OCI-LY1 (cell line): Measurements from ENCODE around the gene HMOX1.

Experiments
- H2AFZ ChIP-seq: fragments of 200-600 bp; sonication (generic), shearing (Covaris generic); 2 replicates; pipeline ENCODE4 v1.6.0; 2014; ENCODE audit warnings: antibody characterized with exemption, mild to moderate bottlenecking, low read length
- H3F3A ChIP-seq: fragments of 200-600 bp; sonication (generic), shearing (Covaris generic); 2 replicates; pipeline ENCODE4 v1.6.0; 2014; ENCODE audit warnings: mild to moderate bottlenecking, antibody characterized with exemption, low read length, moderate library complexity; ENCODE audit not compliant: insufficient read depth
- H3K27ac ChIP-seq: fragments of 200-600 bp; sonication (generic); 2 replicates; pipeline ENCODE4 v1.5.1; 2014; ENCODE audit warnings: low read length, mixed run types, mild to moderate bottlenecking, low read depth; ENCODE audit not compliant: poor library complexity, severe bottlenecking
- H3K27me3 ChIP-seq: fragments of 200-600 bp; sonication (generic); 2 replicates; pipeline ENCODE4 v1.6.0; 2014; ENCODE audit warnings: antibody characterized with exemption, mild to moderate bottlenecking, low read length, moderate library complexity; ENCODE audit not compliant: insufficient read depth
- H3K36me3 ChIP-seq: fragments of 200-600 bp; sonication (generic); 2 replicates; pipeline ENCODE4 v1.6.1; 2014; ENCODE audit warnings: mild to moderate bottlenecking, antibody characterized with exemption, low read length, moderate library complexity, mixed read lengths; ENCODE audit not compliant: insufficient read depth
- H3K4me1 ChIP-seq: fragments of 200-600 bp; sonication (generic); 2 replicates; pipeline ENCODE4 v1.5.1; 2014; ENCODE audit warnings: mild to moderate bottlenecking, low read length, moderate library complexity; ENCODE audit not compliant: insufficient read depth, severe bottlenecking
- H3K4me2 ChIP-seq: fragments of 200-600 bp; sonication (generic), shearing (Covaris generic); 2 replicates; pipeline ENCODE4 v1.6.1; 2014; ENCODE audit warnings: low read length
- H3K4me3 ChIP-seq: fragments of 200-600 bp; sonication (generic); 2 replicates; pipeline ENCODE4 v1.5.1; 2014; ENCODE audit warnings: low read length, low read depth, mild to moderate bottlenecking, mixed read lengths; ENCODE audit not compliant: poor library complexity, severe bottlenecking
- H3K79me2 ChIP-seq: fragments of 200-600 bp; shearing (Covaris generic); 2 replicates; pipeline ENCODE4 v1.6.1; 2016; ENCODE audit warnings: mixed run types, low read length, mixed read lengths; ENCODE audit not compliant: insufficient read depth
- H3K9ac ChIP-seq: fragments of 200-600 bp; sonication (generic), shearing (Covaris generic); 2 replicates; pipeline ENCODE4 v1.6.1; 2014; ENCODE audit warnings: mild to moderate bottlenecking, low read length, mixed read lengths
- H3K9me2 ChIP-seq: fragments of 200-600 bp; sonication (generic), shearing (Covaris generic); 2 replicates; pipeline ENCODE4 v1.6.1; 2014; ENCODE audit warnings: low read depth, mild to moderate bottlenecking, low read length, mixed read lengths
- H3K9me3 ChIP-seq: fragments of 200-600 bp; shearing (Covaris generic); 2 replicates; pipeline ENCODE4 v1.6.1; 2014; ENCODE audit warnings: low read length, mixed read lengths
- H4K20me1 ChIP-seq: fragments of 200-600 bp; sonication (generic), shearing (Covaris generic); 2 replicates; pipeline ENCODE4 v1.6.0; 2016; ENCODE audit warnings: mild to moderate bottlenecking, low read length; ENCODE audit not compliant: insufficient read depth
- EZH2 ChIP-seq: fragments of 200-600 bp; sonication (generic), shearing (Covaris generic); IDR thresholded peaks from 2 replicates; pipeline ENCODE4 v1.8.0; 2017; ENCODE audit warnings: borderline replicate concordance, mixed run types, mild to moderate bottlenecking, antibody characterized with exemption, low read length, moderate library complexity, mixed read lengths
- TF ChIP-seq, protein P1 (sequence below): fragments of 200-600 bp; sonication (generic), shearing (Covaris generic); IDR thresholded peaks from 2 replicates; pipeline ENCODE4 v1.5.1; 2017; ENCODE audit warnings: mild to moderate bottlenecking, antibody characterized with exemption, low read length, moderate library complexity, mixed read lengths

HMOX1 gene

GRCh38 chr22:35373781-35374180 is 7.1 kb upstream of the HMOX1 start:
- no peaks in the 10 kb centered on the region; the same call in 1 of the 2 replicates for H3F3A ChIP-seq
- H3K9ac ChIP-seq = no peak overlapping the region
- H3K27me3 ChIP-seq = no peaks in the 10 kb centered on the region
- no peaks in the 10 kb centered on the region for H3K9me2 ChIP-seq
- H2AFZ ChIP-seq = no peak overlapping the region
- H3K4me1 ChIP-seq = peaks cover 44% of the 10 kb centered on the region
- H3K36me3 ChIP-seq = no peaks in the 10 kb centered on the region
- no peak for TF ChIP-seq EZH2
- TF ChIP-seq, protein P1, sequence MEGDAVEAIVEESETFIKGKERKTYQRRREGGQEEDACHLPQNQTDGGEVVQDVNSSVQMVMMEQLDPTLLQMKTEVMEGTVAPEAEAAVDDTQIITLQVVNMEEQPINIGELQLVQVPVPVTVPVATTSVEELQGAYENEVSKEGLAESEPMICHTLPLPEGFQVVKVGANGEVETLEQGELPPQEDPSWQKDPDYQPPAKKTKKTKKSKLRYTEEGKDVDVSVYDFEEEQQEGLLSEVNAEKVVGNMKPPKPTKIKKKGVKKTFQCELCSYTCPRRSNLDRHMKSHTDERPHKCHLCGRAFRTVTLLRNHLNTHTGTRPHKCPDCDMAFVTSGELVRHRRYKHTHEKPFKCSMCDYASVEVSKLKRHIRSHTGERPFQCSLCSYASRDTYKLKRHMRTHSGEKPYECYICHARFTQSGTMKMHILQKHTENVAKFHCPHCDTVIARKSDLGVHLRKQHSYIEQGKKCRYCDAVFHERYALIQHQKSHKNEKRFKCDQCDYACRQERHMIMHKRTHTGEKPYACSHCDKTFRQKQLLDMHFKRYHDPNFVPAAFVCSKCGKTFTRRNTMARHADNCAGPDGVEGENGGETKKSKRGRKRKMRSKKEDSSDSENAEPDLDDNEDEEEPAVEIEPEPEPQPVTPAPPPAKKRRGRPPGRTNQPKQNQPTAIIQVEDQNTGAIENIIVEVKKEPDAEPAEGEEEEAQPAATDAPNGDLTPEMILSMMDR = no peak
- no peaks in the 10 kb centered on the region for H3K9me3 ChIP-seq
- H3K79me2 ChIP-seq = no peaks in the 10 kb centered on the region
- no peaks in the 10 kb centered on the region for H4K20me1 ChIP-seq
- H3K4me3 ChIP-seq = no peak overlapping the region
- no peak overlapping the region for H3K4me2 ChIP-seq
- H3K27ac ChIP-seq = no peak overlapping the region

DNA sequence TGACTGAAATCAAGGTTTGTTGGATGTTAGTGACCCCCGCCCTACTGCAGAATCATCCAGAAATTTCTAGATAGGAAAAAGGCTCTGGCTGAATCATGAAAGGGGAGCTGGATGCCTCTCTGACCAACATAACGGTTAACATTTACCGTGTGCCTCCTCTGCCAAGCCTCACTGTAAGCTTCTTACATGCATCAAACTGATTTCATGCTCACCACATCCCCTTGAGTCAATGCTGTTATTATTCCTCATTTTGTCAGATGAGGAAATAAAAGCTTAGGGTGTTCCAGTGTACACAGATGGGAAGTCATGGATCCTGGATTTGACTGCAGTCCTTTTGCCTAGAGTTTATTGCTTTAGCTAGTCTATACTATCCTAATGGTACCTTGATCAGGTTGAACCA is 5.9 kb upstream of the HMOX1 start:
- Histone ChIP-seq H3F3A (no peaks in the 10 kb centered on the region; the same call in 1 of the 2 replicates), H3K27me3 (no peaks in the 10 kb centered on the region), H3K4me3 (no peak overlapping the region), H3K27ac (peak overlapping the region; percentile 43), H3K4me1 (peaks cover 32% of the 10 kb centered on the region), H3K79me2 (no peaks in the 10 kb centered on the region), H3K4me2 (no peak overlapping the region), H3K9ac (no peak overlapping the region), H2AFZ (no peak overlapping the region), H3K9me2 (no peaks in the 10 kb centered on the region), H4K20me1 (no peaks in the 10 kb centered on the region), H3K9me3 (no peaks in the 10 kb centered on the region), H3K36me3 (no peaks in the 10 kb centered on the region)
- TF ChIP-seq, protein P1 = no peak
- no peak for TF ChIP-seq EZH2

DNA sequence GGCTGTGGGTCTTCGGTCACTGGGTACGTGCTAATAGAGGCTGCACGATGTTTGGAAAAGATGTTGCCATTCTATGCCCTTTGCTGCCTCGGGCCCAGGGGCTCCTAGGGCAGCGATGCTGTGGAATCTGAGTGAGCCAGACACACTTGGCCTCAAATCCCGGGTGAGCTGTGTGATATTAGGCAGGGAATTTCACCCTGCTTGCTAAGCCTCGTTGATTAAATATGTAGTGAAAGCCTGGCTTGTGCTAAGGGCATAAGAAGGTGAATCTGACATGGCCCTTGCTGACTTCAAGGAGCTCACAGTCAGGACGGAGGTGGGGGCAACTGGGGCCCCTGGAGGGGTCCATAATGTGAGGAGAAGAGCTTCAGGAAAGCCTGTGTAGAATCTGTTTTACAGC is 5.4 kb upstream of the HMOX1 start:
- Histone ChIP-seq H3K27ac (peak overlapping the region; percentile 43), H3K9me2 (no peaks in the 10 kb centered on the region), H3K9me3 (no peaks in the 10 kb centered on the region), H3K4me3 (no peak overlapping the region), H3K36me3 (no peaks in the 10 kb centered on the region), H4K20me1 (no peaks in the 10 kb centered on the region), H3F3A (no peaks in the 10 kb centered on the region), H3K4me1 (peaks cover 32% of the 10 kb centered on the region), H3K9ac (no peak overlapping the region), H3K79me2 (no peaks in the 10 kb centered on the region), H3K4me2 (no peak overlapping the region), H2AFZ (no peak overlapping the region), H3K27me3 (no peaks in the 10 kb centered on the region)
- TF ChIP-seq EZH2 = no peak
- TF ChIP-seq, protein P1 = no peak
